GM21529 (cell line): ENCODE measurements around the gene CHD3.

Source experiments
- ATAC-seq: cut with Tn5 transposase; IDR thresholded peaks from one replicate; pipeline ENCODE4 v1.9.1; 2021; ENCODE audit not compliant: unreplicated experiment

CHD3 gene

GRCh38 chr17:7893187-7893880 is 4.7 kb downstream of the CHD3 start:
- no peak for ATAC-seq

GRCh38 chr17:7894226-7894625 is 5.6 kb downstream of the CHD3 start:
- ATAC-seq, result no peak

GRCh38 chr17:7894866-7895265 is 6.3 kb downstream of the CHD3 start:
- no peak for ATAC-seq

GRCh38 chr17:7897090-7897489 is 8.5 kb downstream of the CHD3 start:
- no peak for ATAC-seq

DNA sequence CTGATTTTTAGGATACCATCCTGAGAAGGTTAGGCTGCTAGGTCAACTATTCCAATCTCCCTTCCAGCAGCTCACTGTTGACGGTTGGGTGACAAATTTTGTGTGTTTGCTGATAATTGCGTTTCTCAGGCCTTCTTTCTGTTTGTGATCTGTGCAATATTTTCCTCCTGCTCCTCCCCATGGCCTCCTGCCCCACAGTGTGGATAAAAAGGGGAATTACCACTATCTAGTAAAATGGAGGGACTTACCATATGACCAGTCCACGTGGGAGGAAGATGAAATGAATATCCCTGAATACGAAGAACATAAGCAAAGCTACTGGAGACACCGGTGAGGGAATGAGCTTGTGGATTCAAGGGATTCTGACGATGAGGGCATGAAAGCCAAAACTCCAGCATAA is 9.2 kb downstream of the CHD3 start:
- no peak for ATAC-seq

- ATAC-seq, result no peak
Observed at GRCh38 chr17:7903154-7904103, 14.8 kb downstream of the CHD3 start.

DNA sequence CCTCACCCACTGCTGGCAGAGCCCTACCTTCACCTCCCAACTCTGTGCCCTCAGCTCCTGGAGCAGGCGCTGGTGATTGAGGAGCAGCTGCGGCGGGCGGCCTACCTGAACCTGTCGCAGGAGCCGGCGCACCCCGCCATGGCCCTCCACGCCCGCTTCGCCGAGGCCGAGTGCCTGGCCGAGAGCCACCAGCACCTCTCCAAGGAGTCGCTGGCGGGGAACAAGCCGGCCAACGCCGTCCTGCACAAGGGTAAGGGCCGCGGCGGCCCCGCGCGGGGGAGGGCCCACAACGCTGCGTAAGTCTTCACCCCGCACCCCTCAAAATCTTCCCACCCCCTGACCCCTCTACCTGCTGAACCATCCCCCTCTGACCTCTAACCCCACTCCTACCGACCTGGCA is 20.5 kb downstream of the CHD3 start:
- no peak for ATAC-seq

DNA sequence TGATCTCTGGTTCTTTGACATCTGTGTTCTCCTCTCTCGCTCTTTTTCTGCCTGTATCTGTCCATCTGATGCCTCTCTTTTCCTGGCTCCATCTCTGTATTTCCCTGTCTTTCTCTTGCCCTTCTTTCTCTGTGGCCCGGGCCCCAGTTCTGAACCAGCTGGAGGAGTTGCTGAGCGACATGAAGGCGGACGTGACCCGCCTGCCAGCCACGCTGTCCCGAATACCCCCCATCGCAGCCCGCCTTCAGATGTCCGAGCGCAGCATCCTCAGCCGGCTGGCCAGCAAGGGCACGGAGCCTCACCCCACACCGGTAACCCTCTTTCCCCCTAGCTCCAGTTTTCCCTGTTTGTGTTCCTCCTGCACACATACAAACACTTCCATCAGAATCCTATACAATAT is 21.7 kb downstream of the CHD3 start:
- ATAC-seq, result no peak

DNA sequence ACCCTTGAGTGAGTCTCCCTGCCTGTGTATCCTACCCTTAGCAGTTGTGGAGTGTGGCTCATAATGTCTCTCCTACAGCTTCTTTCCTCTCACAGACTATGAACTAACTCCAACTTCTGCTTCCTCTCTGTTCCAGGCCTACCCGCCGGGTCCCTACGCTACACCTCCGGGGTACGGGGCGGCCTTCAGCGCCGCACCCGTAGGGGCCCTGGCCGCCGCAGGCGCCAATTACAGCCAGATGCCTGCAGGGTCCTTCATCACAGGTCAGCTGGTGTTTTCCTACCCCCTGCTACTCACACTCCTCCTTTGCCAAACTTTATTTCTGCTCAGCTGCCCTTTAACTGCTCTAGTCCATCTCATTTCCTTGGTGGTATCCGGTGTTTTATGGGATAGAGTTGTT is 22.1 kb downstream of the CHD3 start:
- ATAC-seq, result no peak

DNA sequence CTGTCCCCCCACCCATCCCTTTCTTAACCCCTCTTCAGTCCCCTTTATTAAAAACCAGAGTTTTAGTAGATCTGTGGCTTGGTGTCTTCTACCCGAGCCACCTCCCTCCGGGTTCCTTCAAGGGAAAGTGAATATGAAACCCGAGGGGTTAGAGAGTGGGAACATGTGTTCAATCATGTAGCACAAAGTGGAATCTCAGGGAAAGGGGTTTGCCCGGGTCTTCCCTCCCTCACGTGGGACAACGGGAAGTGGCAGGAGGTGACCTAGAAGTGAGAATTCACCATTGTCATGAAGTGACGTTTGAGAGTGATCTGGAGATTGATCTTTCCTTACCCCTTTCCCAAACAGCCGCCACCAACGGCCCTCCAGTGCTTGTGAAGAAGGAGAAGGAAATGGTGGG is 22.5 kb downstream of the CHD3 start:
- ATAC-seq, result no peak

GRCh38 chr17:7912927-7913524 is 24.4 kb downstream of the CHD3 start:
- ATAC-seq, result no peak

DNA sequence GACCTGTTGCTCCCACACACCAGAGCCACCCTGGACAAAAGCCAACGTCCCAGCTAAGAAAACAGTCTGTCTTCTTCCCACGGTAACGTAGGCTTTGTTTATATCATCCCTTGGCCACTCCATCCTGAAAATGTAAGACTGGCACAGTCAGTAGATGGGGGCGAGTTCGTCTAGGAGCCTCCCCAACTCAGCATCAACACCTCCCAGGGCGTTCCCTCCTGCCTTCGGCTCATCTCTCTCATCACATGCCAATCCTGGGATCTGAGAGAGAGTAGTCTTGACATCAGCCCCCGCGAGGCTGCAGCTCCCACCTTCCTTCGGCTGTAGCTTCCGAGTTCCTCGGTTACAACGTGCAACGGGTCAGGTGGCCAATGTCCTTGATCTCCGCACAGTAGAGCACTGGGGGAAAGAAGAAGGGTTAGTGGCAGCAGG is 26.6 kb downstream of the CHD3 start:
- peak; percentile 41 for ATAC-seq

- ATAC-seq, result peak; percentile 68
Observed at GRCh38 chr17:7915611-7916384, 27.2 kb downstream of the CHD3 start, which contains the start of gene RNF227. RNF227 (minus strand) TSS chr17:7916289; CDS start chr17:7916195, 94 bp downstream.

DNA sequence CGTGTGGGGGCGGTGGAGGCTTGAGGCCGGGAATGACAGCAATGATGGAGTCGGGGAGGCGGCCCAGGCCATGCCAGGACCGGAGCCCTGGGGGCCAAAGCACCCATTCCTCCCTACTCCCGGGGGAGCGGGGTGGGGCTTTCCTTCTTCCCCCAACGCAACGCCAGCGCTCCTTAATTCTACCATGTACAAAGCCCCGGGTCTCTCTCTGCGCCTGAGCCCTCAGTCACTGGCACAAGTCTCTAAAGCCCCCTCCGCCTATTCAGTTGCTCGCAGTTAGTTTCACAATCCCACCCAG is 27.7 kb downstream of the CHD3 start:
- no peak for ATAC-seq

- ATAC-seq, result no peak
Observed at GRCh38 chr17:7916808-7917207, 28.2 kb downstream of the CHD3 start.

- ATAC-seq, result no peak
Observed at GRCh38 chr17:7922269-7922844, 33.8 kb downstream of the CHD3 start.

DNA sequence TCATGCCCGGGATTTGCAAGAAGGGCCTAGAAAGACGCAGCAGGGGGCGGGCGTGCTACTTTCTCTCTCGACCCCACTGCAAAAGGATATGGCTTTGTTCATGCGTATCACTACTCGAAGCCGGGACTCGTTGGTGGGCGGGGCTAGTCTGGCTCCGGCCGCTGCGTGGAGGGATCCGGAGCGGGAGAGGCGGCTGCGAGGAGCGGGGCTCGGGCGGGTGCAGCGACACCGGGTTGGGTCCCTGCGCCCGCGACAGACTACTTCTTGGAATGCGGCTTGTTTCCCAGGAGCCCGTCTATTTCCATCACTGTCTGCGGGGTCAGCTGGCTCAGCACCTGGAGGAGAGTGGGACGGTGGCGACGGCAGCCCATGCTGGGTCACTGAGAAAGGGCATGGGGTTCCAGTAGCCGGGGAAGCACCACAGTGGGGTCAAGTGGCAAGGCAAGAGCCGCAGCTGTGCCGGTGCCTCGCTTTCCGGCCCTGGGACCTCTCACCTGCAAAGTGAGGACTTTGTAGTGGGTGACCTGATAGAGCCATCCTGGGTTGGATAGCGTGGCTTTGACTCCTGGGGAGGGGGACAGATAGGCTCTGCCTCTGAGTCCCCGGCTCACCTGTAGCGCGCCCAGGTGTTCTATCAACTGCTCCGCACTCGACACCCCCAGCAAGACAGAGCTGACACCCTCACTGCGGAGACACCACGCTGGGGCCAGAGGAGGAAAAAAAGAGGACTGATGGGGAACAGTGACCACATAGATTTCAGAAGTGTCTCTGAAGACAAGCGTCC is 34.4 kb downstream of the CHD3 start:
- no peak for ATAC-seq

- ATAC-seq, result no peak
Observed at GRCh38 chr17:7927596-7927995, 39.0 kb downstream of the CHD3 start.

- ATAC-seq, result peak; percentile 39
Observed at GRCh38 chr17:7929158-7930023, 40.8 kb downstream of the CHD3 start, which contains the start of gene KCNAB3. KCNAB3 (minus strand) TSS chr17:7929856; CDS start chr17:7929435, 421 bp downstream.
